Stimulated activated CD4-positive, alpha-beta T cell treated with anti-CD3 and anti-CD28 coated beads, Interleukin-1b, Interleukin-23, amount 100 ng/mL, for 1 hour (primary cell): ENCODE data around the gene ZFYVE19.

Experiments
- DNase-seq, 2 donors: peaks; one replicate each; pipeline ENCODE4 v3.0.0-alpha.2; 2020; ENCODE audit warnings: low read depth in 2 of 2

ZFYVE19 gene, protein sequence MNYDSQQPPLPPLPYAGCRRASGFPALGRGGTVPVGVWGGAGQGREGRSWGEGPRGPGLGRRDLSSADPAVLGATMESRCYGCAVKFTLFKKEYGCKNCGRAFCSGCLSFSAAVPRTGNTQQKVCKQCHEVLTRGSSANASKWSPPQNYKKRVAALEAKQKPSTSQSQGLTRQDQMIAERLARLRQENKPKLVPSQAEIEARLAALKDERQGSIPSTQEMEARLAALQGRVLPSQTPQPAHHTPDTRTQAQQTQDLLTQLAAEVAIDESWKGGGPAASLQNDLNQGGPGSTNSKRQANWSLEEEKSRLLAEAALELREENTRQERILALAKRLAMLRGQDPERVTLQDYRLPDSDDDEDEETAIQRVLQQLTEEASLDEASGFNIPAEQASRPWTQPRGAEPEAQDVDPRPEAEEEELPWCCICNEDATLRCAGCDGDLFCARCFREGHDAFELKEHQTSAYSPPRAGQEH

DNA sequence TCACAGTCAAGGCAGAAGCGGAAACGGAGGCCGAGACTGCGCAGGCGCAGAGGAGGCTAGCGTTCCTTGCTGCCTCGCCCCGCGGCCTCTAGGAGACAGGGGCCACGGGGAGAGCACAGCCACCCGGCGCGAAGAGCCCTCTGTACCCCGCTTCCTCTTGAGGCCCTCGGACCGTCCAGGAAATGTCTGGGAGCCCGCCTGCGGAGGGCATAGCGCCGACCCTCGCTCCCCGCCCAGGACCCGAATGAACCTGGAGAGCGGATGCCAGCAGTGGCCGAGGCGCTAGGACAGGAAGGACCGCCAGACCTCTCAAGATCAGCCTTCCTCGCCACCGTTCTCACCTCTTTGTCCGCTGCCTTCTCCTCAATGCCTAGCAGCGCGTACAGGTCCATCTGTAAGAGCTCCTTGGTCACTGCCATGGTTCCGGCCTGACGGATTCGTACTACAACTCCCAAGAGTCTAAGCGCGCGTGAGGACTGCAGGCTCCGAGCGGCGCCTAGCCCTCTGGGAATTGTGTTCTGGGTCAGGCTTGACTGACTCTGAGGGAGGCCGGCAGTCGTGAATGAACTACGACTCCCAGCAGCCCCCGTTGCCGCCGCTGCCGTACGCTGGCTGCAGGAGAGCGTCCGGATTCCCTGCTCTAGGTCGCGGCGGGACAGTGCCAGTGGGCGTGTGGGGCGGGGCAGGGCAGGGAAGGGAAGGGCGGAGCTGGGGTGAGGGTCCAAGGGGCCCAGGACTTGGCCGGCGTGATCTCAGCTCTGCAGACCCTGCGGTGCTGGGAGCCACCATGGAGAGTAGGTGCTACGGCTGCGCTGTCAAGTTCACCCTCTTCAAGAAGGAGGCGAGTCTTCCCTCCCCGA lies at the start of gene ZFYVE19, which contains the start of gene DNAJC17:
Gene ZFYVE19 (plus strand): TSS at position 62 of the 860 bp plus-strand sequence. CDS start 501 bp downstream, at position 563.
Gene DNAJC17 (minus strand): TSS at position 446 of the 860 bp plus-strand sequence. CDS start 27 bp downstream, at position 419.
- DNase-seq, result peak; percentile 86 to 91

DNA sequence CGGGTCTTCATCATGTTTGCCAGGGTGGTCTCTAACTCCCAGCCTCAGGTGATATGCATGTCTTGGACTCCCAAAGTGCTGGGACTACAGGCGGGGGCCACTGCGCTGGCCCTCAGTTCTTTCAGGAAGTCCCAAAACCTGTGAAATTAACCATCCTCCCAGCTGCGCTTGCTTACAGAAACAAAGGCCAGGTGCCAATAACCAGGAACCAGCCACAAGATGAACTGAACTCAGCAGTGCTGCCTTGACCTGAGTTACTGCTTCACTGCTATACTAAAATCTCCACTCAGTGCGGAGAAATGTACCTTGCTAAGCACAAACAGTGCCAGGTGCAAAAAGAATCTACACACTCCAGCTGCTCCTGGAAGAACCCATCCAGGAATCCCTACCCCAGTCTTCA lies 46.9 kb upstream of the ZFYVE19 start:
- DNase-seq, result no peak

DNA sequence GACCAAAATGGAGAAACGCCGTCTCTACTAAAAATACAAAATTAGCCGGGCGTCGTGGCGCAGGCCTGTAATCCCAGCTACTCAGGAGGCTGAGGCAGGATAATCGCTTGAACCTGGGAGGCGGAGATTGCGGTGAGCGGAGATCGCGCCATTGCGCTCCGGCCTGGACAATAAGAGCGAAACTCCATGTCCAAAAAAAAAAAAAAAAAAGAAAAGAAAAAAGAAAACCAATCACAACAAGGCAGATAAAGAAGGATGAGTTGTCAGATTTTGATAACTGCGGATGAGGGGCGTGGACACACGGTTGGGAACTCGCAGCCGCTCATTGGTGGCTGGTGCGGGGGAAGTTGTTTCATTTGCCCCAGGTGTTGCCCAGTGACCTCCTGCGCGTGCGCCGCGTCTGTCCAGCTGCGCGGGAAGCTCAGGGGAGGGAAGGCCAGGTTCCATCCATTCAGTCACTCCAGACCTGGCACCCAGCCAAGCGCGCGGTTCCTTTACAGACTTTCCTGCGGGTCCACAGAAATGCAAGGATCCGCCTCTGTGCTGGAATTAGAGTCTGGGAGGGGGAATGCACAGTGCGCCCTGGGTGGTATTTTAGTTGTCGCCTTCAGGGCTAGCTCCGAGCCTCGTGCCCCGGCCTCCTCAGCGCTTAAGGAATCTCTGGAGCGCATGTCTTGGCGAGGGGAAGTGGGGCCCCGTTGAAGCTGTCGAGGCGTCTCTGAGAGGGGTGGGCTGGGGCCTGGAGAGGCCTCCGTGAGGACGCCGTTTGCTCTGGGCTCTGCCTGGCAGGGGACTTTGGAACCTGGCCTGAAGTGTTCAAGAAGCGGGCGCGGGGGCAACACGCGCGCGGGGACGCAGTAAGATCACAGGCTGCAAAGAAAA lies 43.7 kb upstream of the ZFYVE19 start:
- no peak for DNase-seq

DNA sequence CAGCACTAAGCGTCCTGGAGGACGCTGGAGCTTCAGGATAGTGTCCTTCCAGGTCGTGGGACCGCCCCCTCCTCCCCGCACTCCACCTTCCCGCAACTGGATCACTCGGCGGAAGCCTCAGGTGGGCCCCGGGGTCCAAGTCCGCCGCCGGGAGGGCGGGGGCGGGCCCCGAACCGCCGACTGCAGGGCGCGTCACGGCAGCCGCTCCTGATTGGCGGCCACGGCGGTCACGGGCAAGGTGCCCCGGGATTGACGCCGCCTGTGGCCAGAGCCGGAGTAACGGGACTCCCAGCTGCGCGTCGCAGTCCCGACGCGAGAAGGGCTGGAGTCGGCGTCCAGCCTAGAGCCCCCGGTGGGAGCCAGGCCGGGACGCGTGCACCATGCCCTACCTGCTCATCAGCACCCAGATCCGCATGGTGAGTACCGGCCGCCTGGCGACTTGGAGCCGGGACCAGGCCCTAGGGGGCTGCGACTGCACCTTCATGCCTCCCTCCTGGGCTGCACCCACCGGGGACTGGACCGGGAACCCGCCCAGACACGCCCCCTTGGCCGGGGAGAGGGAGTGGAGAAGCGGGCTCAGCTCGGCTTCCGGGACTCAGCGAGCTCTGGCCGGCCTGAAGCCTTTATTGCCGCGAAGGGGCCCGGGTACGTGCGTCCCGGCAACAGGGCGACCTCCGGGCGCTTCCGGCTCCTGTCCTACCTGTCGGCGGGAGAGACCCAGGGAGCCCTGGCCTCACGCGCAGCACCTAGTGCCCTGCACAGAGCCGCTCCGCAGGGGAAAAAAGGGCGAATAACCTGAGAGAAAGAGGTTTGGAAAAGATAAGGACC lies 42.9 kb upstream of the ZFYVE19 start, which contains the start of gene GCHFR:
Gene GCHFR (plus strand): TSS at position 268 of the 828 bp plus-strand sequence. CDS start 113 bp downstream, at position 381.
- peak in 1 of 2 donors; percentile 25 for DNase-seq

DNA sequence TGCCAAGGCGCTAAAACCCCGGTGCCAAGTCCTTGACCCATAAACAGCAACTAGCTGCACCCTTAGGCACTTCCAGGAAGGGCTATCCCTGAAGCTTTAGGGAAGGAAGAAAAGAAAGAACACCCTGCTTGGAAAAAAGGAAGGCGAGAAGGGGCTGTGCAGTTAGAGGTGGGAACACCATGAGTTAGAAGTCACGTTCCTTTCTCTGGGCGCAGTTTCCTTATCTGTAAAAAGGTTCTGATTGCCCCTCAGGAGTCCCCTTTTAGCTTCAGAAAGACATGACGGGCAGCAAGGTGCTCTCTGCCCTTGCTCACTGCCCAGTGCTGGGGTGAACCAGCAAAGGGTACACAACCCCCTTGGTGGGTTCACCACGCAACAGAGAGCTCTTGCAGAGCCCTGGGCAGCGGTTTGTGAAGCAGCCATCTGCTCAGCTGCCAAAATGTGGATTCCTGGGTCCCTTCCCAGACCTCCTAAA lies 42.2 kb upstream of the ZFYVE19 start:
- DNase-seq, result no peak

DNA sequence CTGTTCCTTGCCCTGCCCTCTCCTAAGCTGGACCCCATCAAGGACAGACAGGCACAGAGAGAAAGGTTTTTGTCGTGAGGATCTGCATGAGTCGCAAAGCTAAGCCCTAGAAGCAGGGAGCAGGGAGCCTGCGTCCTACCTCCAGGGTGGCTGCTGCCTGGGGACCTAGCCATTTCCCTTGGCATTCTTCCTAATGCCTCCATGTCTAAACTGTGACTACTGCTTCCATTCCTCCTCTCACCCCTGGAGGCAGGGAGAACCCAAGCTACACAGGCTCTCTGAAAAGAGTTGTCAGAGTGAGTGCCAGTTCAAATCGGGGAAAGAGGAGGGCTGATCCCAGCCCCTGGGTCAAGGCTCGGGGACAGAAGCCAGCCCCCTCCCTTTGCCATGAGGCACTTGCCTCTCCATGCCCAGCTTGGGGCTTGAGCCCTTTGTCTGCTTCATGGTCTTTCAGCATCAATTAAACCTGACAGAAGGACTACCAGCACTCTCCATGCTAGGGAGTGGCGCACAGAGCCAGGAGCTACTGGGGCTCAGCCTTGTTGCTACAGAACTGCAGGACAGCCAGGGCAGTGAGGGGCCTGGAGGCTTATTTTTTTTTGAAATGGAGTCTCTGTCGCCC lies 40.6 kb upstream of the ZFYVE19 start:
- no peak for DNase-seq

DNA sequence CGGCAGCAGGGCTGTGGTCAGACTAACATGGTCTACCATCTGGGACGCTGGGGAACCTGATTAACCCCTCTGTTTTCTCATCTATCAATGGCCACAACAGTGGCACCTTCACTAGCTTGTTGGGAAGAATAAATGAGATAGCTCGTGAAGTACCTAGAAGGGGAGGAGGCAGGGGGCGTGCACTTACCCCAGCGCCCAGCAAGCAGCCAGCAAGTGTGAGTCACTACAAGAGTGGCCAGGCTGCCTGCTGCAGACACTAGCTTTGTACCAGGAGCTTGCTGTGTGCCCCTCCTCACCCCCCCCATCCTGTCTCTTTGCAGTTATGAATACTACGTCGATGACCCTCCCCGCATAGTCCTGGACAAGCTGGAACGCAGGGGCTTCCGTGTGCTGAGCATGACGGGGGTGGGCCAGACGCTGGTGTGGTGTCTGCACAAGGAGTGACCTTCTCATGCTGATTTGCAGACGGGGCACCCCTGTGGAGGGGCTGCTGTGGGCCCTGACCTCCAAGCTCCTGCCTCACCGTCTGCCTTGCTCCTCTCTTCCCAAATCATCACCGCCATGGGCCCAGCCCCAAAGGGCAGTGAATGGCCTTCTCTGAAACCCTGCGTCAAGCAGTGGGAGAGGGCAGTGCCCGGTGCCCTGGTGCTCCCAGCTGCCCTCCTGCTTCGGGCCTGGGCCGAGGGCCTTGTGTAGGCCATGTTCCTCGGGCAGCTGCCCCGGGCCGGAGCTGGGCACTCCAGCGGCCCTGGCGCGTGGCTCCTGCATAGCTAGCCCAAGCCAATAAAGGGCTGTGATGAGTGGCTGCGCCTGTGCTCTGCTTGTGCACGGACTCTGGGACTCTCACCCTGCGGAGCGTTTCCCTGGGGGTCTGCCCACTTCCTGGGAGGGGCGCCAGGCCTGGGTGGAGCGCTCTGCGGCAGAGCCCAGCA lies 39.7 kb upstream of the ZFYVE19 start:
- DNase-seq, result no peak

DNA sequence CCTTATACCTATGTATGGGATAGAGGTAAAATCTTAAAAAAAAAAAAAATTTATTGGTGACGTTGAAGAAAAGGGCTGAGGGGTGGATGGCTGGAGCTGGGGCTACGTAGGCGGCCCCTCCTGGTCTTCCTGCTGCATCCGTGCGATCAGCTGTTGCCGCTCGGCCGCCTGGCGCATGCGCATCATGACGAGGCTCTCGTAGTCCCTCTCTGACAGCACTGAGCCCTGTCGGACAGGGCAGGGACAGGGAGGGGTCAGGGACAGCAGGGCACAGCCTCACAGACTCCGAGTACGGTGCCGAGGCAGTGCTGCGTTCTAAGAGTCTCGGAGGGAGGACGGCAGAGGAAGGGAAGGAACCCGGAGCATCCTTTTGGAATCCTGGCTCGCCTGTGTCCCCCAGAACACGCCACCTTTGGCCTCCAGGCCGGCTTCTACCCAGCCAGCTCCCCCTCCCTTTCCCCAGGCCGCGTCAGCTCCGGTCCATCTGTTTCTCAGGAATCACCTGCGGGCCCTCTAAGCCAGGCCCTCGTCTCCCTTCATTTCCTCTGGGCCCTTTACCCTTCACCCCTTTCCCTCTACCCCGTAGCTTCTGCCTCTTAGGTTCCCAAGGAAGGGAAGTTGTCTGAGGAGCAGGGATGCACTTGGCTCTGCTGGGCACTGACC lies 38.9 kb upstream of the ZFYVE19 start:
- DNase-seq, result no peak

DNA sequence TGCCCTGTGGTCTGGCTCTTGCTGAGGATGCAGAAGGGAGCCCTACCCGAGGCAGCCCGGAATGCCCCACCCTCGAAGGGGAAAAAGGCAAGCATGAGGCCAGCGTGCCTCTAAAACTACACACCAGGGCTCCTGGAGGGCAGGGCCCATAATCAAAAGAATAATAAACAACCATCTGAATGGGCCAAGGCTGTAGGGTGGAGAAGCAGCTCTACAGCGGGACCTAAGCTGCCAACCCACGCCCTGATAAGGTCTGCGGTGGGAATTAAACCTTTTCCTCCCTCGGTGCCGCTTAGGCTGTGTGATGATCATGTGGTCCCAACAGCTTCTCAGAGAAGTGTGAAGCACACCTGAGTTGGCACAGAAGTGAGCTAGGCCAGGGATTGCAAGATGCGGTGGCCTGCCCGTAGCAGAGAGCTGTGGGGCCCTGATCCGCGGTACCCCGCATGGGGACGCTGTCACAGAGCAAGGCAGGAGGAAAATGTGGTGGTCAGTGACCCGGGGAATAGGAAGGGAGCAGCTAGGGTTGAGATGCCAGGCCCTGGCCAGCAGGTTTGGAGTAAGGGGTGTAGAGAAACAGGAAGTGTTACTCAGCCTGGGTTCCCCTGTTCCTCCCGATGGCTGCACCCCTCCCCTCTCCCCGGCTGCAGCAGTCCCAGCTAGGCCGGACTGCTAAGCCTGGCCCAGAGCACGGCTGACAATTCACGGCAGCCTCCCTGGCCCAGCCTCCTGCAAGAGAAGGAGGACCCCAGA lies 38.2 kb upstream of the ZFYVE19 start:
- DNase-seq, result no peak

DNA sequence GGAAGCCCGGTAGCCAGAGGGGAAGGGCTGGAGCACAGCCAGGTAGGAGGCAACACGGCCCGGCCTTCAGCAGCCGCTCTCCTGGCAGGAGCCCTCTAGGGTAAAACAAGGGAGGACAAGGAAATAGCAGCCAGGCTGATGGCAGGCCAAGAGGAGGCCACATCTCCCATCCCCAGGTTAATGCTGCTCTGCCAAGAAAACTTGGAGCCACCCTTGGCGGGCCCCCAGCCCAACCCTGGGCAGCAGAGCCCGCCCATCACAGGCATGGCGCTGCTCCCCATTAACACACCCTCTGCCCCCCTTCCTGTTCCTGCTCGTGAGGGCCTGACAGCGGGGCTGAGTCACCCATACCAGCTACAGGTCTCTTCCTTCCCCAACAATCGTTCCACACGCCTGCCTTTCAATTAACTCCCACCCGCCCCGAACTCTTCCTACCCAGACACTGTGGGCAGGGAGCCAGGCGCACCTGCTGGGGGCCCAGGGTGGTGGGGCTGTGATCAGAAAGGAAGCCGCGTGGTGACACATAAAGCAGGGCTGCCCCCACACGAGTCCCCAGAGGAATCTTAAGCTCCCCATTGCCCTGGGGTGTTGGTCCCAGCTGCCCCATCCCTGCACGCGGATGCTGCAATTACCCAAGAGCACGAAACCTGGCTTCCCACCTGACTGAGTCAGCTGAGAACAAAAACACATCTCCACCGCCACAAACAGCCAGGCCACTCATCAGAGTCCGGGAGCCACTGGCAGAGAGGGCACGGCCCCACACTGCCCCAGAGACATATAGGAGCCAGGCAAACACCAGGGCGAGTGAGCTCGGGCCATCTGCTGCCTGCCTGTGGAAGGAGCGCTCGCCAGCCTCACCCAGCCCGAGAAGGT lies 37.4 kb upstream of the ZFYVE19 start, which contains the start of gene C15orf62:
Gene C15orf62 (plus strand): TSS at position 707 of the 873 bp plus-strand sequence. CDS start 516 bp downstream, outside the sequence.
- peak in 1 of 2 donors; percentile 51 for DNase-seq

DNA sequence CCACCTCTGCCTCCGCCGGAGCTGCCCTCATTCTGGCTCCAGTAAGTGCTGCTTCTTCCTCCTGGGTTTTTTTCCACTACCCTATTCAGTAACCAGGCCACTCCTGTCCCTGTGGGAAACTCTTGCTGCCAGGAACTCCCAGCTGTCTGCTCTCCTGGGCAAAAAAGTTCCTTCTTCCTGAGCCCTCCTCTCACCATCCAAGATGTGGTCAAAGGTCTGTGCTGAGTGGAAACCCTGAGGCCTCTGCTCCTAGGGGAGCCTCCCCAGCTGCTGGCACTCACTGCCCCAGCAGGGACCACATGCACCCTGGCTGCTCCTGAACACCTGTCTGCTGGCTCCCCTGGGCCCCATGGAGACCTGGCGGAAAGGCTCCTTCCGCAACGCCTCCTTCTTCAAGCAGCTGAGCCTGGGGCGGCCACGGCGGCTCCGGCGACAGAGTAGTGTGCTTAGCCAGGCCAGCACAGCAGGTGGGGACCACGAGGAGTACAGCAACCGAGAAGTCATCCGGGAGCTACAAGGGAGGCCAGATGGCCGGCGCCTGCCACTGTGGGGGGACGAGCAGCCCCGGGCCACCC lies 36.7 kb upstream of the ZFYVE19 start:
- no peak for DNase-seq

DNA sequence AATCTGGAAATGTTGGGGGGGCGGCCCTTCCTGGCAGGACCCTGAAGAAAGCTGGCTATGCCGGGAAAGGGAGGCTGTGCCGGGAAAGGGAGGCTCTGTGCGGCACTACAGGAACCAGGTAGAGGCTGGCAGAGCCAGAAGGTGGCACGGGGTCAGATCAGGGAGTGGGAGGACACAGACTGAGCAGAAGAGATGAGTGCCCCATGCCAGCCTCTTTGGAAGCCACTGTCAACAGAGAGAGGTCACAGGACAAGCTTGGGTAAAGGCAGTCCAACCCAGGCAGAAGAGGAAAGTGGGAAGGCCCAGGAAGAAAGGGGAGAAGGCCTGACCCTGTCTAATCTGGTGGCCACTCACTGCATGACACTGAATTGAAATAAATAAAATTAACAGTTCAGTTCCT lies 35.6 kb upstream of the ZFYVE19 start:
- no peak for DNase-seq

DNA sequence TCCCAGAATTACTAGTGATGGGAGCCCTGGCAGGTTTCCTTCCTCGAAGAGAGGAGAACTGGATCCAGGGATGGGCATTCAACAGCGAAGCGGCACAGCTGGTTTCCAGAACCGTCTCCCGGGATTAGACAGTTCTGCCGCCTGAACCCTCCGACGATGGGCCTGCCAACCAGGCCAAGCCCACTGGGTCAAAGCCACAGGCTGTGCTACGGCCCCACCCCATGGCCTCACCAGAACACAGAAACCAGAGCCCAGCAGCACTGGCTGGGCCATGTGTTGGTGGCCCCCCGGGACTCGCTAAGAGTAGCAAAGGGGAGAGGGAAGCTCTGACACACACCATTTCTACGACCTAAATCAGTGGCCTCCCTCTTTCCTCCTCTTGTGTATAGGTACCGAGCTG lies 34.9 kb upstream of the ZFYVE19 start:
- no peak for DNase-seq

DNA sequence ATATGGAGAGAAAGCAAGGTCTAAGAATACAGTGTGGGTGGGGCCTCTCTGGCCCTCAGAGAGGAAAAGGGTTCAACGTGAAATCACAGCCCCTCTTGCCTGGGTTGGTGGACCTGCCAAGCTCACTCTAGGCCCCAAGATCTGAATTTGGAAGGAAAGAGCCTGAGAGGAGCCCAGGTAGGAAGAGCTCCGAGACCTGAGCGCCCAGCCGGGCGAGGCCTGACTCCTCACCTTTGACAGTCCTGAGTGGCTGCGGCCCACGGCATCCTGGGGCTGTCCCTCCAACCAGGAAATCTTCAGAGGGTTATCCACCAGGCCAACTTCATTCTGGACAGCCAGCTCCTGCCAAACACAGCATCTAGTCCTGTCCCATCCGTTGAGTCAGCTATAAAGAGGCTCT lies 33.4 kb upstream of the ZFYVE19 start:
- DNase-seq, result no peak

DNA sequence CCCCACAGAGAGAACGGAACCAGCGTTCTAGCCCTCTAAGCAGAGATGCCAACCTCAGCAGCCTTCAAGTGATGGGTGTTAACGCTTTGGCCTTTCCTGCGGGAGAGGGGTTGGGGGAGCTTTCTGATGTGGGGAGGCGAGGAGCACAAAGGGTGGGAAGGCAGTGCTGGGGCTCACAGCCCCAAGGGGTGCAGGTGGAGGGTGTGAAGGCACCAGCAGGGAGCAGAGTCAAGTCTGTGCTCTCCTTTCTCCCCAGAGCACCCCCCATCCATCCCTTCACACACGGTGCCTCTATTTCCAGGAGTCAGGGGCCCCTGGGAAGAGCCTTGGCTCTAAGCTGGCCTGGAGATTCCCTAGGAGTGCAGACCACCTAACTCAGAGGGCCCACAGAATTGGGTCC lies 33.0 kb upstream of the ZFYVE19 start:
- DNase-seq, result no peak

DNA sequence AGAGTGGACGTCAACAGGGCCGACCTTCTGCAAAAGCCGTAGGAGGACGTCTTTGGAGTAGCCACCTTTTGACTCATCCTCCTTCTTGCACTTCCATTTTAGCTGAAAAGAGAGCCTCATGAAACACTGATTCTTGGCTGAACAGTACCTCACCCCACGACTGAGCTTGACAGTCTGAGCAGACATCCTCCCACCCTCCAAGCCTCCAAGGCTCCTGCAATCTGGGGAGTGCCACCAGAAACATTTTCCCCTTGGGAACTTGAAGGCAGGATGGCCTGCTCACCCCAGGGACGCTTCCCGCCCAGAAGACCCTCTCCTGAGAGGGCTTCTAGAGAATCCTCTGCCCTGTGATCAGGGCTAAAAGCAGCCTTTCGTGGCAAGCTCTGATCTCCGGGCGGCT lies 31.9 kb upstream of the ZFYVE19 start:
- DNase-seq, result no peak
